Keratinocyte (primary cell): ENCODE measurements around the gene CLK3. TPM values are rescaled to one million over a fixed set of nuclear protein-coding genes. Genes with fewer than 3 reads are reported as not detected.
"Not testable (repeated sequence)": the region's sequence is repeated elsewhere in the genome, so short reads cannot be mapped to it uniquely, and the experiment has no call there.

Experiments
- DNase-seq: peaks from one replicate; pipeline ENCODE4 v3.0.0-alpha.2; 2011; ENCODE audit warnings: low read depth, missing footprints, low spot score
- FAIRE-seq: peaks from 2 replicates; lab custom pipeline; 2011; peaks lifted over from hg19 to GRCh38; lab: Jason Lieb, UNC
- H2AFZ ChIP-seq: 2 replicates; pipeline ENCODE4 v1.6.0; 2012; ENCODE audit warnings: low read length, control low read depth, inconsistent platforms; ENCODE audit not compliant: control insufficient read depth
- H3K27ac ChIP-seq: 2 replicates; pipeline ENCODE4 v1.5.1; 2011; ENCODE audit warnings: low read length; ENCODE audit not compliant: control insufficient read depth, insufficient read depth
- H3K27me3 ChIP-seq: 3 replicates; pipeline ENCODE4 v1.6.0; 2011; ENCODE audit warnings: low read length; ENCODE audit not compliant: control insufficient read depth, insufficient read depth; ENCODE audit errors: extremely low read depth
- H3K36me3 ChIP-seq, 2 experiments: 2 replicates in 1 of 2; 3 replicates in 1 of 2; pipeline ENCODE4 v1.5.1; 2011; ENCODE audit warnings: low read length in 2 of 2, mild to moderate bottlenecking in 1 of 2; ENCODE audit not compliant: control insufficient read depth in 2 of 2, insufficient read depth in 2 of 2; ENCODE audit errors: extremely low read depth in 1 of 2
- H3K4me1 ChIP-seq: 3 replicates; pipeline ENCODE4 v1.5.1; 2011; ENCODE audit warnings: low read length; ENCODE audit not compliant: control insufficient read depth, insufficient read depth; ENCODE audit errors: extremely low read depth
- H3K4me2 ChIP-seq: 3 replicates; pipeline ENCODE4 v1.6.0; 2011; ENCODE audit warnings: low read depth, low read length; ENCODE audit not compliant: control insufficient read depth, insufficient read depth; ENCODE audit errors: extremely low read depth
- H3K4me3 ChIP-seq, 3 experiments: fragments of 200-600 bp in 1 of 3; sonication (generic) in 1 of 3; 2 replicates in 2 of 3; 3 replicates in 1 of 3; pipeline ENCODE4 v1.5.1; 2011 to 2016; ENCODE audit warnings: low read length in 3 of 3, mild to moderate bottlenecking in 3 of 3, control low read depth in 2 of 3, inconsistent platforms in 1 of 3, low read depth in 1 of 3, mixed read lengths in 1 of 3, mixed run types in 1 of 3, moderate library complexity in 1 of 3; ENCODE audit not compliant: control insufficient read depth in 2 of 3, insufficient read depth in 2 of 3; ENCODE audit errors: extremely low read depth in 1 of 3
- H3K79me2 ChIP-seq: 2 replicates; pipeline ENCODE4 v1.6.0; 2012; ENCODE audit warnings: low read length; ENCODE audit not compliant: control insufficient read depth, insufficient read depth
- H3K9ac ChIP-seq: 3 replicates; pipeline ENCODE4 v1.6.0; 2011; ENCODE audit warnings: low read length; ENCODE audit not compliant: control insufficient read depth, insufficient read depth; ENCODE audit errors: extremely low read depth
- H3K9me1 ChIP-seq: 3 replicates; pipeline ENCODE4 v1.6.0; 2011; ENCODE audit warnings: low read length; ENCODE audit not compliant: control insufficient read depth, insufficient read depth; ENCODE audit errors: extremely low read depth
- H3K9me3 ChIP-seq: 2 replicates; pipeline ENCODE4 v1.5.1; 2012; ENCODE audit warnings: low read depth, low read length; ENCODE audit not compliant: control insufficient read depth
- H4K20me1 ChIP-seq: 3 replicates; pipeline ENCODE4 v1.6.0; 2011; ENCODE audit warnings: low read length; ENCODE audit not compliant: control insufficient read depth, insufficient read depth; ENCODE audit errors: extremely low read depth
- EZH2 ChIP-seq: IDR thresholded peaks from one replicate; pipeline ENCODE4 v1.6.1; 2012; ENCODE audit warnings: inconsistent platforms, mild to moderate bottlenecking, low read length, moderate library complexity
- dilution Hi-C: fragments of 300-500 bp; cut with MboI; formaldehyde crosslinking; loops from one replicate; pipeline ENCODE4 v1.7.0; 2020; ENCODE audit warnings: low sequenced_read_pairs; ENCODE audit not compliant: extremely low pct_ligation_motif_present
- polyA plus RNA-seq, 5 experiments: library from polyadenylated mRNA; depleted of rRNA in 3 of 5; stranded (reverse) in 3 of 5; stranded (forward) in 1 of 5; unstranded in 1 of 5; fragments of >200 nt; gene quantifications; 1 replicate in 1 of 5; 2 replicates in 3 of 5; 3 replicates in 1 of 5; pipeline versions ENCODE4 v1.2.1 to v1.2.3, GENCODE V29; 2011 to 2012; ENCODE audit warnings: missing spikeins in 2 of 5, low read depth in 1 of 5, low replicate concordance in 1 of 5
- TF ChIP-seq, protein P1 (sequence below), 3 experiments: IDR thresholded peaks in 1 of 3; conservative IDR thresholded peaks in 1 of 3; optimal IDR thresholded peaks in 1 of 3; 2 replicates in 2 of 3; 3 replicates in 1 of 3; pipeline versions ENCODE3 to v1.5.1; 2011; ENCODE audit warnings: low read length in 3 of 3, mild to moderate bottlenecking in 3 of 3, moderate library complexity in 2 of 3, control low read depth in 1 of 3, inconsistent platforms in 1 of 3; ENCODE audit not compliant: insufficient read depth in 2 of 3; ENCODE audit errors: extremely low read depth in 1 of 3

Gene CLK3
- polyA plus RNA-seq, 1 donor (not counting 4 experiments of a cell fraction or from before 2014, with no cell fraction given) = 61.2 TPM

DNA sequence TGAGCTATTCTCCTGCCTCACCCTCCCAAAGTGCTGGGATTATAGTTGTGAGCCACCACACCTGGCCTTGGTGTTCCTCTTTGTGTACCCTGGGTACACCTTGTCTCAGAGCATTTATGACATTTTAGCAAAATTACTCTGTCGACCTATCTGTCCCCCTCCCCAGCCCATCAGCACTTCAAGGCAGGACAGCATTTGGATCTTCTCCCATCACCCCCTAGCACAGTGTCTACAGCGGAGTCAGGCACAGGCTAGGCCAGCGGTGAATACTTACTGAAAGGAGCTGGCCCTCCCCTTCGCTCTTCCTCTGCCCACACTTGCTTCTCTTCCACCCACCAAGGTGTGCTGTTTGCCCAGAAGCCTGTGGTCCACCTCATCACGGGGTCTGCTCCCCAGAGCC, 20.4 kb upstream of the CLK3 start:
- dilution Hi-C loops = no loop called here
- peaks cover 13% of the 10 kb centered on the region in 2 experiments for H3K36me3 ChIP-seq
- no peak for FAIRE-seq

DNA sequence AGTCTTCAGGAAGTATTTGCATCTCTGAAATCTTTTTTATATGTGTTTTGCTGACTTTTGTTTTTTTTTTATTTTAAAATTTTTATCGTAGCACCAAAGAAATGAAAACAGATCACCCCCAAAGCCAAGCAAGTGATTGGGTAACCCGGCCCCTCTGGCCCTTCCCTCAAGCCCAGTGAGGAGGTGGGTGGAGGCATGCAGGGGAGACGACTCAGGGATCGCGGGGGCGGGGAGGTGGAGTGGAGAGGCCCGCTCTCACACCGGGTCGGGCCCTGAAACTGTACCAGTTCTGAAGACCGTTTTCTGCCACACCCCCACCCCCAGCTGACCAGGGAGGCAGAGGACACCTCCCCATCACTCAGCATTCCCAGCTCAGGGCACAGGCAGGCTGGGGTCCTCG, 18.9 kb upstream of the CLK3 start:
- H2AFZ ChIP-seq, H4K20me1 ChIP-seq, H3K9me1 ChIP-seq, DNase-seq, H3K9me3 ChIP-seq, dilution Hi-C loops, H3K27ac ChIP-seq, H3K79me2 ChIP-seq, FAIRE-seq, H3K4me3 ChIP-seq, H3K27me3 ChIP-seq, H3K4me2 ChIP-seq, H3K9ac ChIP-seq: not testable (repeated sequence)
- peaks cover 14% of the 10 kb centered on the region for H3K4me1 ChIP-seq
- peaks cover 5 to 11% of the 10 kb centered on the region in 2 experiments for H3K36me3 ChIP-seq

More for the DNA sequence above, 20.4 kb upstream of the CLK3 start:
- no peak for DNase-seq
- H3K27ac ChIP-seq = no peak overlapping the region
- H3K79me2 ChIP-seq = no peaks in the 10 kb centered on the region
- H3K4me1 ChIP-seq = peaks cover 14% of the 10 kb centered on the region
- no peaks in the 10 kb centered on the region for H3K9me1 ChIP-seq
- TF ChIP-seq, protein P1, sequence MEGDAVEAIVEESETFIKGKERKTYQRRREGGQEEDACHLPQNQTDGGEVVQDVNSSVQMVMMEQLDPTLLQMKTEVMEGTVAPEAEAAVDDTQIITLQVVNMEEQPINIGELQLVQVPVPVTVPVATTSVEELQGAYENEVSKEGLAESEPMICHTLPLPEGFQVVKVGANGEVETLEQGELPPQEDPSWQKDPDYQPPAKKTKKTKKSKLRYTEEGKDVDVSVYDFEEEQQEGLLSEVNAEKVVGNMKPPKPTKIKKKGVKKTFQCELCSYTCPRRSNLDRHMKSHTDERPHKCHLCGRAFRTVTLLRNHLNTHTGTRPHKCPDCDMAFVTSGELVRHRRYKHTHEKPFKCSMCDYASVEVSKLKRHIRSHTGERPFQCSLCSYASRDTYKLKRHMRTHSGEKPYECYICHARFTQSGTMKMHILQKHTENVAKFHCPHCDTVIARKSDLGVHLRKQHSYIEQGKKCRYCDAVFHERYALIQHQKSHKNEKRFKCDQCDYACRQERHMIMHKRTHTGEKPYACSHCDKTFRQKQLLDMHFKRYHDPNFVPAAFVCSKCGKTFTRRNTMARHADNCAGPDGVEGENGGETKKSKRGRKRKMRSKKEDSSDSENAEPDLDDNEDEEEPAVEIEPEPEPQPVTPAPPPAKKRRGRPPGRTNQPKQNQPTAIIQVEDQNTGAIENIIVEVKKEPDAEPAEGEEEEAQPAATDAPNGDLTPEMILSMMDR (optimal IDR thresholded peaks at IDR 0.05 in 1 of 3, IDR thresholded peaks at IDR 0.05 in 1 of 3, conservative IDR thresholded peaks at IDR 0.05 in 1 of 3; ENCODE audit: extremely low read depth in 1 of 3, insufficient read depth in 2 of 3, low read length in 3 of 3) = no peak
- TF ChIP-seq EZH2 = no peak
- H3K27me3 ChIP-seq = no peaks in the 10 kb centered on the region
- H3K9me3 ChIP-seq = no peaks in the 10 kb centered on the region
- H2AFZ ChIP-seq = no peak overlapping the region
- H3K9ac ChIP-seq = no peak overlapping the region
- H3K4me3 ChIP-seq = no peak overlapping the region
- H3K4me2 ChIP-seq = no peak overlapping the region
- H4K20me1 ChIP-seq = no peaks in the 10 kb centered on the region

DNA sequence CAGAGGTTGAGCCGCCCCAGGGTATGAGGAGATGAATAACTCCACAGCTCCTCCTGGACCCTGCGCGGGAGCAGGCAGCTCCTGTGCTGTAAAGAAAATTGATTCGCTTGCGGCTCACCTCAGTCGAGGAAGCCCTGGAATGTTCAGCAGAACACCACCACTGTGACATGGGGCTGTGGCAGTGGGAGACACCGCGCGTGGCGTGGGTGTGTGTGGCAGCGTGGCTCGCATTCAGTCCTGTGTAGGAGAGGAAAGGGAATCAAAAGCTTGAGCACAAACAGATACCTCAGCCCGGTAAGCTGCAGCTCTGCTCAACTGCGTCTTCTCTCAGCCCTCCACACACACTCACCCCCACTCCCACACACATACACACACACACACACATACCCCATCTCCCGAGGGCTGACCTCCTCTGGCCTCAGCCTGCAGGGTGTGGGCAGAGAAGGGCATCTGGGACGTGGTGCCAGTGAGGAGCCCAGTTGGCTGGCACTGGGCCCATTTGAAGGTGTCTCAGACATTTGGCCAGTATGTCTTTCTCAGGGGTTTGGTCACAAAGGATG, 18.4 kb upstream of the CLK3 start:
- H3K9me3 ChIP-seq, H4K20me1 ChIP-seq, H3K9ac ChIP-seq, dilution Hi-C loops, H3K4me3 ChIP-seq, H2AFZ ChIP-seq, FAIRE-seq, H3K27me3 ChIP-seq, DNase-seq, H3K9me1 ChIP-seq, H3K79me2 ChIP-seq, H3K27ac ChIP-seq, H3K4me2 ChIP-seq: not testable (repeated sequence)
- Histone ChIP-seq H3K4me1 (peaks cover 14% of the 10 kb centered on the region), H3K36me3 (peaks cover 2 to 10% of the 10 kb centered on the region in 2 experiments)
